GM18907 (cell line): ENCODE results near the gene GSKIP.

Experiments used
- ATAC-seq: cut with Tn5 transposase; IDR thresholded peaks from one replicate; pipeline ENCODE4 v1.9.1; 2021; ENCODE audit warnings: mild to moderate bottlenecking, moderate library complexity; ENCODE audit not compliant: unreplicated experiment

The GSKIP gene

DNA sequence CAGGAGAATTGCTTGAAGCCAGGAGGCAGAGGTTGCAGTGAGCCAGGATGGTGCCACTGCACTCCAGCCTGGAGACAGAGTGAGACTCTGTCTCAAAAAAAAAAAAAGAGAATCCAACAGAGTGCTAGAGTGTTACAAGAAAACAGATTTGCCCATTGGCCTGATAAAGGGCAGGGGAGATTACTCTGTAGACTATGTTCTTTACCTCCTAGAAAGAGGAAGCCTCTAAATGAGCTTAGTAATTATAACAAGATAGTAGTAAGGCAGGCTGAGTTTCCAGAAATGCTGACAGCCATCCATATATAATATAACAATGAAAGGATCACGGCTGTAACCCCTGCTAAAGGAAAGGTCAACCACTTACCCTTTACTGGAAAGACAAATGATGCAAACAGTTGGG, 53.0 kb downstream of the GSKIP start:
- ATAC-seq: no peak

DNA sequence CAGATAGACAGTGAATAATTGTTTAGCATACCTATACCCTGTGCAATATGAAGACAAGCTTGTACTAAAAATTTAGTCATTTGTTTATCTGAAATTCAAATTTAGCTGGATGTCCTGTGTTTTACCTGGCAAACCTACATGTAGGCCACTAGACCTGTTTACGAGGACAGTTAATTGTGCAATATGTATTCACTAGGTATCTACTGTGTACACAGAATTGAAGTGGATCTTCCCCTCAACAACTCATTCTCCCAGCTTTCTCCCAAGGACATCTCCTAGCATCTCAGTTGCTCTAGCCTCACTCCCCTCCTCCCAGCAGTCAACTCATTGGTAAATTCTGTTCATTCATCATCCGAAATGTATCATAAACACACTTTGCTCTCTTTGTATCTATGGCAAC, 53.9 kb downstream of the GSKIP start:
- ATAC-seq: no peak

DNA sequence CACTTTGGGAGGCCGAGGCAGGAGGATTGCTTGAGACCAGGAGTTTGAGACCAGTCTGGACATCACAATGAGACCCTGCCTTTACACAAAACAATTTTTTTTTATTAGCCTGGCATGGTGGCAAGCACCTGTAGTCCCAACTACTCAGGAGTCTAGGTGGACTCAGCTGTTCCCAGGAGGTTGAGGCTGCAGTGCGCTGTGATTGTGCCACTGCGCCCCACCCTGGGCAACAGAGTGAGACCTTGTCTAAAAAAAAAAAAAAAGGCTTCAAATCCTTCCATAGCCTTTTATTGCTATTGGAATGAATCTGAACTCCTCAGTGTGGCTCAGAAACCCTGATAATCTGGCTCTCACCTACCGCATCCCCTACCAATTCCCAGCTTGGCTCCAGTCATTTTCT, 54.7 kb downstream of the GSKIP start:
- no peak for ATAC-seq

DNA sequence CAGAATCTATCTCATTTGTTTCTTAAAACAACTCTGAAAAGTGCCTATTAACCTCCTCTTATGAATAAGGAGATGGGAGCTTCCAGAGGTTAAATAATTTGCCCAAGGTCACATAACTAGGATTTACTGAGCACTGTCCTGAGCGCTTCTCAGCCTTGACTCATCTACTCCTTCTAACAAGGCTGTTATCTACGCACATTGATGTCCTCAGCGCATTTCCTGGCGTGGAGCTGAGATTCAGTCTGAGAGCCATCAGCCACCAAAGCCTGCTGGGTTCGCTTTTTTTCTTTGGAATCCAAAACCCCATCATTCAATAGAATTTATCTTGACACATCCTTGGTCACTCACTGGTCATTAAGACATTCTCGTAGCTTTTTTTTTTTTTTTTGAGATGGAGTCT, 57.9 kb downstream of the GSKIP start:
- no peak for ATAC-seq

DNA sequence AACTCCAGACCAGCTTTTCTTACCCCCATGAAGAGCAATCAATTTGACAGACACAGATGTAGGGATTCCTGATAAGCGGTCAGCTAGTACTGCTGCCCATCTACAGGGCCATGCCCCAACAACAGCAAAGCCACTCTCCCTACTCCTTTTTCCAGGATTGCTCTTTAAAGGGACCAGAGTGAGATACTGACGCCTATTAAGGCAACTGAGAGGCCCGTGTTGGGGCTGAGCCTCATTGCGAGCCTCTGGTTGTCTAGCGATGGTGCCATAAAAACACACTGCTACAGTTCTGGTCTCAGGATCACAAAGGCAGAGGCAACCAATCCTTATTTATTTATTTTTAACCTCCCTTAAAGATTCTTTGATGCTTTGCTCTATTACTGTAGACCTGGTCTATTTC, 59.7 kb downstream of the GSKIP start:
- ATAC-seq: no peak

DNA sequence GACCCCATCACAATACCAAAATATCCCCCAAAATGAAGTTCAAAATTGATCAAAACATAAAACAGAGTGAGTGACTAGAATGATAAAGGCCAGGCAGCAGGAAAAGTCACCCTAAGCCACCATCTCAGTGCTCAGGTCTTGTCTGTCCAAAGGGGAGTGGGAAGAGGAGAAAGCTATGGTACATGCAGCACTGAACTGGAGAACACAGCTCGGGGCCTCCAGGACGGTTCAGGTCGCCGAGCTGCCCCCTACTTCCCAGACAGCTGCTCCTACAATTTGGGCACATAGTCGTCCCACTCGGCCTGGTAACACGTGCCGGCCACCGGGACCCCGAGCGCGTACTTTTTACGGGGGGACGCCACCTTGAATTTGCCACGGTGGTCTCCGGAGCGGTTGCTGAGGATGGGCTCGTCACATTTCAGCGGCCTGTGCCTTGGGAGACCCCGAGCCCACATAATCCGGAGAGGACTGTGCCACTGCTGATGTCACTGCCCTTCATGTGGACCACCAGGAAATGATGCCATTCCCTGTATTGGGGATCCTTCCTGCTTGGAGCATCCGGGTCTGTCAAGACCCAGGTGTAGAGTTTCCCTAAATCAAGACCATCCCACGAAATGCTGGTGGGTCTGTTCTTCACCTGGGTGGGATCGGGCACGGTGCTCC, 60.3 kb downstream of the GSKIP start:
- ATAC-seq: peak; percentile 11

DNA sequence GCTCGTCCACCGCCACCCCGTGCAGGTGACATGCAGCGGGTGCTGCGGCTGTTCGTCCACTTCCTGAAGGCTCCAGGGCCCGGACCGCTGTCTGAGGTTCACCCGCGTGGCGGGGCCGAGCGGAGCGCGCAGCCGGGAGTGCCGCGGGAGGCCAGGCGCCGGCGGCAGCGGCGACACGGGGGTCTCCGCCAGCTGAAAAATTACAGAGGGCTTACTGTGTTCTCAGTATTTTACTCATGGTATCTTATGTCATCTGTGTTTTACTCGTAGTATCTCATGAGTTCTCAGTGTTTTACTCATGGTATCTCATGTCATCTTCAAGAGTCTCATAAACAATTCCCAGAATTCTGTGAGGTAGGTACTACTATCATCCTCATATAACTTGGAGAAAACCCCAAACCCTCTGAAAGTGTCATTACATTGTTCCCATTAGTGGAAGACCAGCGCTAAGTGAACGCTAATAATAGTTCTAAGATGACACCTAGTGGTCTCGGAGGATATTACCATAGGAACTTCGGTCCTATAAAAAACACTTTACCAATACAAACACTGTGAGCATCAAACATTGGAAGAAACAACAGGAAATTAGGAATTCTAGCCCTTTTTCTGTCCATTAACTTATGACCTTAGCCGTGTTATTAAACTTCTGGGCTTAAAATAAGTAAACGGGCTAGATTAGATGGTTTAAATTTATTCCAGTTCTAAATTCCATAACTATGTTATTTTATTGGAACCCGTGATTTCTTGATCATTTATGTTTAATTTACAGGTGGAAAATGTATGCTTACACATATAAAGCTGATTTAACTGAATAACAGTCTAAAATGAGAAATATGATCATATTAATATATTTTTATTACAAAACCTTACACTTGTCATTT, 61.0 kb downstream of the GSKIP start:
- ATAC-seq: peak; percentile 75

DNA sequence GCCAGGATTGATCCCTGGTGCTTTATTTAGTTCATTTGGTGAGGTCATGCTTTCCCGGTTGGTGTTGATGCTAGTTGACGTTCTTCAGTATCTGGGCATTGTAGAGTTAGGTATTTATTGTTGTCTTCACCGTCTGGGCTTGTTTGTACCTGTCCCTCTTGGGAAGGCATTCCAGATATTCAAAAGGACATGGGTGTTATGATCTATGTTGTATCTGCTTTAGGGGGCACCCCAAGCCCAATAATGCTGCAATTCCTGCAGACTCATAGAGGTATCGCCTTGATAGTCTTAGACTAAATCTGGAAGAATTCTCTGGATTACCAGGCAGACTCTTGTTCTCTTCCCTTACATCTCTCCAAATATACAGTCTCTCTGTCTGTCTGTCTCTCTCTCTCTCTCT, 70.7 kb downstream of the GSKIP start:
- no peak for ATAC-seq
